PFSK-1 (cell line): Measurements from ENCODE around the gene ITGBL1.

ENCODE experiments used
- FOXP2 ChIP-seq: optimal IDR thresholded peaks from 2 replicates; pipeline ENCODE3; 2011; ENCODE audit warnings: borderline replicate concordance, control low read depth, inconsistent platforms; ENCODE audit not compliant: insufficient read depth; ENCODE audit errors: extremely low read length, extremely low read depth
- POLR2AphosphoS5 ChIP-seq: IDR thresholded peaks from 2 replicates; pipeline ENCODE4 v1.6.1; 2012; ENCODE audit warnings: low read depth, mild to moderate bottlenecking, control low read depth, low read length, moderate library complexity
- REST ChIP-seq, 2 experiments: IDR thresholded peaks; 2 replicates each; pipeline versions ENCODE4 v1.6.1 to v1.8.0; 2011 to 2012; ENCODE audit warnings: low read depth in 2 of 2, low read length in 2 of 2, control low read depth in 1 of 2, inconsistent platforms in 1 of 2, mild to moderate bottlenecking in 1 of 2, moderate library complexity in 1 of 2; ENCODE audit not compliant: insufficient read depth in 1 of 2
- SIN3A ChIP-seq: IDR thresholded peaks from 2 replicates; pipeline ENCODE4 v1.6.1; 2012; ENCODE audit warnings: mild to moderate bottlenecking, low read length, moderate library complexity, borderline replicate concordance; ENCODE audit not compliant: insufficient read depth
- TAF1 ChIP-seq: IDR thresholded peaks from 2 replicates; pipeline ENCODE4 v1.6.1; 2012; ENCODE audit warnings: low read length, control low read depth, borderline replicate concordance; ENCODE audit not compliant: insufficient read depth

ITGBL1 gene

GRCh38 chr13:101752432-101752831, 300.0 kb downstream of the ITGBL1 start:
- TF ChIP-seq POLR2AphosphoS5 (no peak), REST (IDR thresholded peaks at IDR 0.05; ENCODE audit: insufficient read depth in 1 of 2, low read depth in 2 of 2, low read length in 2 of 2) (no peak), TAF1 (no peak), SIN3A (no peak), FOXP2 (no peak)

- TF ChIP-seq POLR2AphosphoS5: no peak
- no peak for TF ChIP-seq TAF1
- TF ChIP-seq SIN3A: no peak
- no peak for TF ChIP-seq FOXP2
Measured at GRCh38 chr13:101755228-101755887, 302.9 kb downstream of the ITGBL1 start.

GRCh38 chr13:101757446-101758039, 305.1 kb downstream of the ITGBL1 start:
- TF ChIP-seq SIN3A: no peak
- TF ChIP-seq POLR2AphosphoS5: no peak
- TF ChIP-seq TAF1: no peak
- TF ChIP-seq FOXP2: no peak
- no peak for TF ChIP-seq REST (IDR thresholded peaks at IDR 0.05; ENCODE audit: insufficient read depth in 1 of 2, low read depth in 2 of 2, low read length in 2 of 2)

GRCh38 chr13:101763191-101763590, 310.7 kb downstream of the ITGBL1 start:
- no peak for TF ChIP-seq SIN3A
- TF ChIP-seq REST (IDR thresholded peaks at IDR 0.05; ENCODE audit: insufficient read depth in 1 of 2, low read depth in 2 of 2, low read length in 2 of 2): no peak
- no peak for TF ChIP-seq POLR2AphosphoS5
- no peak for TF ChIP-seq FOXP2
- no peak for TF ChIP-seq TAF1
